NCI-H345 (cell line): ENCODE data around the gene GAA.

Source experiments
- DNase-seq: peaks from one replicate; lab custom pipeline; 2025; lab: John Stamatoyannopoulos, UW

GAA gene

GRCh38 chr17:80117491-80118401 lies 16.4 kb downstream of the GAA start:
- DNase-seq, result no peak

DNA sequence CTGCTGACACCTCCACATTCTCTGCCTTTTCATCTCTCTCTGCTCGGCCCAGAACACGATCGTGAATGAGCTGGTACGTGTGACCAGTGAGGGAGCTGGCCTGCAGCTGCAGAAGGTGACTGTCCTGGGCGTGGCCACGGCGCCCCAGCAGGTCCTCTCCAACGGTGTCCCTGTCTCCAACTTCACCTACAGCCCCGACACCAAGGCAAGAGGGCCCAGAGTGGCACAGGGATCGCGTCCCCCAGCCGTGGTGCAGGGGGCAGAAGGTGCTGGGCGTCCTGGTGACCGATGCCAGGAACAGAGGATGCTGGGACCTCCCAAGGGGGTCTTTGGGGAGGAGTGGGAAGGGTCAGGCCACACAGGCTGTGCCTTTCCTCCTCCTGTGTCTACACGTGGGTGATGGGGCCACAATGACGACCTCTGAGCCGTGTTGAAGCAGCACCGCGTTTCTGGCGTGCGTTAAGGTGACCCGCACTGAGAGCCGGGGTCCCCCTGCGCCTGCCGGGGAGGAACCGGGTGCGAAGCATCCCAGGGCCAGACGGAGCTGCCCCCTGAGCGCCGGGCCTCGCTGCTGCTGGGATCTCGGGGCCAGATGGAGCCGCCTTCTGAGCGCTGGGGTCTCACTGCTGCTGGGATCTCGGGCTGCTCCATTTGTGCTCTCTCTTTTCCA lies 17.4 kb downstream of the GAA start:
- no peak for DNase-seq

DNA sequence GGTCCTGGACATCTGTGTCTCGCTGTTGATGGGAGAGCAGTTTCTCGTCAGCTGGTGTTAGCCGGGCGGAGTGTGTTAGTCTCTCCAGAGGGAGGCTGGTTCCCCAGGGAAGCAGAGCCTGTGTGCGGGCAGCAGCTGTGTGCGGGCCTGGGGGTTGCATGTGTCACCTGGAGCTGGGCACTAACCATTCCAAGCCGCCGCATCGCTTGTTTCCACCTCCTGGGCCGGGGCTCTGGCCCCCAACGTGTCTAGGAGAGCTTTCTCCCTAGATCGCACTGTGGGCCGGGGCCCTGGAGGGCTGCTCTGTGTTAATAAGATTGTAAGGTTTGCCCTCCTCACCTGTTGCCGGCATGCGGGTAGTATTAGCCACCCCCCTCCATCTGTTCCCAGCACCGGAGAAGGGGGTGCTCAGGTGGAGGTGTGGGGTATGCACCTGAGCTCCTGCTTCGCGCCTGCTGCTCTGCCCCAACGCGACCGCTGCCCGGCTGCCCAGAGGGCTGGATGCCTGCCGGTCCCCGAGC lies 17.9 kb downstream of the GAA start:
- DNase-seq, result no peak

DNA sequence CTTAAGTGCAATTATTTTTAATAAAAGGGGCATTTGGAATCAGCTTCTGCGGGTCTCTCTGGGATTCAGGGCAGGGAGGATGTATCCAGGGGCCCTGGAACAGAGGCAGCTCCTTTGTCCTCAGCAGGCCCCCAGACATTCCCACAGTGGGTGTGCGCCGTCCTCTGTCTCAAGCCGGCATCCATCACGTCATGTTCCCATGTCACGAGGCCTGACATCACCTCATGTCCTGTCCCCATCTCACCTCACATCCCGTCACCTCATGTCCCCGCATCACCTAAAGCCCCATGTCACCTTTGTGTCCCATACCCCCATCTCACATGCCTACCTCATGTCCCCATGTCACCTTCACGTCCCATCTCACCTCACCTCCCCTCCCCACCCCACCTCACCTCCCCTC lies 18.5 kb downstream of the GAA start:
- no peak for DNase-seq

DNA sequence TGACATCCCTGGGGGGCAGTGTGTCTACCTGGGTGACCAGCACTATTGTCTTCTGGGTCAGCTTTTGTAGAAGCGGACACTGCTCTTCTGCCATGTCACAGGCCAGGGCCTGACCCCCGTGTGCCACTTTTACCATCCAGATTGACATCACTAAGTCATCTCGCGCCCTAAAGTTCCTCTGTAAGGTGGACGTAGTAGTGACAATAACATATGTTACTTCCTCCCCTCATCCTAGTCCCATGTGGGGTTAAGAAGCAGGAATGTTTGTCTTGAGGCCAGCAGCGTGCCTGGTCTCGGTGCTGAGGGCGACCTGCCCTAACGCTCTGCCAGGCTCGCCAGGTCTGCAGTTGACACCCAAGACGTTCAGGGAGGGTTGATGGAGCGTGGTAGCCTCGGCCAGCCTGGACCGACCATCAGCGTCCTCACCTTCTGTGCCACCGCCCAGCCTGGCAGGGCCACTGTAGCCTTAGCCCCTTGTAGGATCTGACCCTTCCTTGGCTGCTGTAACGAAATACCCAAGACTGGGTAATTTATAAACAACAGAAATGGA lies 20.7 kb downstream of the GAA start:
- DNase-seq, result no peak

- DNase-seq, result no peak
Measured at GRCh38 chr17:80122926-80123505, 21.6 kb downstream of the GAA start.

DNA sequence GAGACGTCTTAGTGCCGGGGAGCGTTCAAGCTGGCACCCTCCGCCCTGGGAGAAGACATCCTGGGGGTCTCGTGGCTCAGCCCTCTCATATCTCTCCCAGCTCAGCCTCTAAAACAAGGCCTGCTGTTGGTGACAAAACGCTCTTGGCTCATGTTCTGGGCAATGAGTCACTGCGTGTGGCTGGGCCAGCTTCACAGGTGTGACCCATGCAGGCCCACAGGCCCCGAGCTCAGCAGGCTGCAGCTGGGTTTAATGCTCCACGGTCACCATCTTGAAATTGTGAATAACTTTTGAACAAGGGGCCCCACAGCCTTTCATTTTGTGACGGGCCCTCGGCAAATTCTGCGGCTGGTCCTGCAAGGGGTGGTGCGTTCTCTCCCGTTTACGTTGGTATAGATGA lies 22.4 kb downstream of the GAA start:
- DNase-seq, result no peak

- DNase-seq, result peak; percentile 33
Measured at GRCh38 chr17:80124351-80124981, 23.1 kb downstream of the GAA start.

- no peak for DNase-seq
Measured at GRCh38 chr17:80125656-80126448, 24.5 kb downstream of the GAA start.

GRCh38 chr17:80126449-80126715 lies 25.0 kb downstream of the GAA start:
- no peak for DNase-seq

DNA sequence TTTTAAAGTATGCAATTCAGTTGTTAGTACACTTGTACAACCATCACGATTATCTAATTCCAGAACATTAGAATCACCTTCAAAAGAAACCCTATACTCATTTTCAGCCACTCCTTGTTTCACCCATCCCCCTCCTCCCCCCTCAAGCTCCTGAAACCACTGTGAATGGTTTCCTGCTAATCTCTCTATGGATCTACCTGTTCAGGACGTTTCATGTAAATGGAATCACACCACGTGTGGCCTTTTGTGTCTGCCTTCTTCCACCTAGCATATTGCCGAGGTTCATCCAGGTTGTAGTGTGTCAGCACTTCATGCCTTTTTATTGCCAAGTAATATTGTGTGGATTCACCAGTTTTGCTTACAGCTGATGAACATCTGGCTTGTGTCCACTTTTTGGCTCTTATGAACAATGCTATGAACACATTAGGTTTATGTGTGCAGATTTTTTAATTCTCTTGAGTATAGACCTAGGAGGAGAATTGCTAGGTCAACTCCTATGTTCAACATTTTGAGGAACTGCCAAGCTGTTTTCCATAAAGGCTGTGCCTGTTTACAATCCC lies 27.7 kb downstream of the GAA start:
- no peak for DNase-seq

DNA sequence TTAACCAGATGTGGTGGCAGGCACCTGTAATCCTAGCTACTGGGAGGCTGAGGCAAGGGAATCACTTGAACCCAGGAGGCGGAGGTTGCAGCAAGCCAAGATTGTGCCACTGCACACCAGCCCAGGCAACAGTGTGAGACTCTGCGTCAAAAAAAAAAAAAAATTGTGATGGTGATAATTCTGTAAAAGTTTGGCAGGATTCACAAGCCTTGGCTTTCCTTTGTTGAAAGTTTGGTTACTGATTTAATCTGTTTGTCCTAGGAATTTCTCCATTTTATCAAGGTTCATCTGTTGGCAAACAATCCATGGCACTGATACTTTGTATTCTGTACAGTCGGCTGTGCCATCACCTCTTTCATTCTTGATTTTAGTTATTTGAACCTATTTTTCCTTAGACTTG lies 29.6 kb downstream of the GAA start:
- no peak for DNase-seq

GRCh38 chr17:80132906-80133625 lies 31.7 kb downstream of the GAA start:
- DNase-seq, result no peak

- DNase-seq, result no peak
Measured at GRCh38 chr17:80133626-80133970, 32.2 kb downstream of the GAA start.

GRCh38 chr17:80137131-80137530 lies 35.8 kb downstream of the GAA start:
- DNase-seq, result no peak

GRCh38 chr17:80138856-80139426 lies 37.6 kb downstream of the GAA start:
- no peak for DNase-seq

GRCh38 chr17:80141463-80142165 lies 40.2 kb downstream of the GAA start:
- no peak for DNase-seq

DNA sequence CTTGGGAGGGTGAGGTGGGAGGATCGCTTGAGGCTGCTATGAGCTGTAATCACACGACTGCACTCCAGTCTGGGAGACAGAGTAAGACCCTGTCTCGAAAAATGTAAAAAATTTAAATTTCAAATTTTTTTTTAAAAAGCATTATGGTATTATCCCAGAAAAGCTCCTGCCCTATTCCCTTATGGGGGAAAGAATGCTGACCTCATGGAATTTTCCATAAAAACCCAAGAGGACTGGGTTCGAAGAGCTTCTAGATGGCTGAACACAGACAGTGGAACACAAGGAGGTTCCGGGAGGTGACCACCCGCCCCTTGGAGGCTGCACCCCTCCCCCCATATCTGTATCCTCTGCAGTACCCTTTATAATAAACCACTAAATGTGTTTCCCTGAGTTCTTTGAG lies 41.5 kb downstream of the GAA start:
- DNase-seq, result no peak
